Right cardiac atrium (tissue), 5 donors: Measurements from ENCODE around the gene KCNAB2. TPM values are rescaled to one million over a fixed set of nuclear protein-coding genes. Genes with fewer than 3 reads are reported as not detected.

Experiments used
- ATAC-seq, 2 donors: fragments of 200-7000 bp; cut with Tn5 transposase; one replicate each; pipeline versions ENCODE4 v1.8.0 to v1.9.1; 2020; ENCODE audit warnings: moderate library complexity in 2 of 2, mild to moderate bottlenecking in 1 of 2
- DNase-seq, 3 donors: peaks; one replicate each; pipeline ENCODE4 v3.0.0-alpha.2; 2020
- H3K27ac ChIP-seq: one replicate; pipeline ENCODE4 v1.5.1; 2013; ENCODE audit warnings: mild to moderate bottlenecking, low read length, control low read depth, moderate library complexity
- H3K27me3 ChIP-seq: one replicate; pipeline ENCODE4 v1.6.1; 2013; ENCODE audit not compliant: control insufficient read depth, insufficient read depth
- H3K4me1 ChIP-seq: one replicate; pipeline ENCODE4 v1.6.1; 2013; ENCODE audit warnings: low read length; ENCODE audit not compliant: control insufficient read depth, insufficient read depth
- H3K4me3 ChIP-seq: one replicate; pipeline ENCODE4 v1.5.1; 2013; ENCODE audit warnings: low read length, control low read depth
- H3K9me3 ChIP-seq: one replicate; pipeline ENCODE4 v1.6.1; 2013; ENCODE audit warnings: low read length; ENCODE audit not compliant: control insufficient read depth
- WGBS: extraction: QIAGEN DNeasy Blood & Tissue Kit; methylation state at CpG from one replicate; pipeline ENCODE4 v1.1.7; 2013; 5-methylcytosine and 5-hydroxymethylcytosine counted together
- intact Hi-C, 4 donors: fragments of 100-400 bp; cut with DNase I; formaldehyde crosslinking; loops; one replicate each; pipeline versions ENCODE4 v1.11.0 to v1.14.0; 2022 to 2023
- polyA plus RNA-seq: library from polyadenylated mRNA; stranded (reverse); fragments of 200-250 nt; gene quantifications from one replicate; pipeline ENCODE4 v1.2.3, GENCODE V29; 2013
- total RNA-seq, 4 donors: library from RNA; stranded (reverse); fragmentation: NEBNext Ultra II Directional; extraction: Animal tissue kit (Norgen Biotek cat#: 25700); gene quantifications; one replicate each; pipeline ENCODE4 v1.2.1, GENCODE V29; 2021
- donor health status: healthy with polysubstance abuse.
- donor health status: DM: no; HTN: yes; CAD: no.
- donor health status: DM: no; HTN: no; CAD: no.
- donor health status: DM: no; HTN: yes; CAD: no; lungs with severe emphysema.
- donor health status: DM: yes; HTN: yes; CAD: no.

KCNAB2 gene
- total and polyA plus RNA-seq, 5 donors = 12.6 to 25.6 (median 15.8) TPM

DNA sequence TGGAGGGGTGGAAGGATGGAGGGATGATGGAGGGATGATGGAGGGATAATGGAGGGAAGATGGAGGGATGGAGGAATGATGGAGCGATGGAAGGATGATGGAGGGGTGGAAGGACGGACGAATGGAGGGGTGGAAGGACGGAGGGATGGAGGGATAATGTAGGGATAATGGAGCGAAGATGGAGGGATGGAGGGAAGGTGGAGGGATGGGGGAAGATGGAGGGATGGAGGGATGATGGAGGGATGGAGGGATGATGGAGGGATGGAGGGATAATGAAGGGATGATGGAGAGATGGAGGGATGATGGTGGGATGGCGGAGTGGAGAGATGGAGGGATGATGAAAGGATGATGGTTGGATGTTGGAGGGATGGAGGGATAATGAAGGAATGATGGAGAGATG, 61.3 kb downstream of the KCNAB2 start:
- Histone ChIP-seq H3K9me3 (no peaks in the 10 kb centered on the region), H3K4me1 (no peaks in the 10 kb centered on the region), H3K4me3 (no peak overlapping the region), H3K27me3 (no peaks in the 10 kb centered on the region), H3K27ac (no peak overlapping the region)
- WGBS = 96% methylated on average over 6 of the region's 6 CpGs
- DNase-seq (no peak), ATAC-seq (no peak)
- intact Hi-C loops = no loop called here

DNA sequence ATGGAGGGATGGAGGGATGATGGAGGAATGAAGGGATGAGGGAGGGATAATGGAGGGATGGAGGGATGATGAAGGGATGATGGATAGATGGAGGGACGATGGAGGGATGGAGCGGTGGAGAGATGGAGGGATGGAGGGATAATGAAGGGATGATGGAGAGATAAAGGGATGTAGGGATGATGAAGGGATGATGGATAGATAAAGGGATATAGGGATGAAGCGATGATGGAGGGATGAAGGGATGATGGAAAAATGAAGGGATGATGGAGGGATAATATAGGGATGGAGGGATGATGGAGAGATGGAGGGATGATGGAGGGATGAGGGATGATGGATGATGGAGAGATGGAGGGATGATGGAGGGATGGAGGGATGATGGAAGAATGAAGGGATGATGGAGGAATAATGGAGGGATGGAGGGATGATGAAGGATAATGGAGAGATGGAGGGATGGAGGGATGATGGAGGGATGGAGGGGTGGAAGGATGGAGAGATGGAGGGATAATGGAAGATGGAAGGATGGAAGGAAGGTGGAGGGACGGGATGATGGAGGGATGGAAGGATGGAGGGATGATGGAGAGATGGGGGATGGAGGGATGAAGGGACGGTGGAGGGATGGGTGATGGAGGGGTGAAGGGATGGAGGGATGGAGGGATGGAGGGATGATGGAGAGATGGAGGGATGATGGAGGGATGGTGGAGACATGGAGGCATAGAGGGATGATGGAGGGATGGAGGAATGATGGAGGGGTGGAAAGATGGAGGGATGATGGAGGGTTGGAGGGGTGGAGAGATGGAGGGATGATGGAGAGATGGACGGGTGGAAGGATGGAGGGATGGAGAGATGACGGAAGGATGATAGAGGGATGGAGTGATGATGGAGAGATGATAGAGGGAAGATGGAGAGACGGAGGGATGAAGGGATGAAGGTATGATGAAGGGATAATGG, 62.0 kb downstream of the KCNAB2 start:
- no peaks in the 10 kb centered on the region for H3K9me3 ChIP-seq
- no peaks in the 10 kb centered on the region for H3K27me3 ChIP-seq
- no peak for DNase-seq
- H3K4me1 ChIP-seq = no peaks in the 10 kb centered on the region
- no peak overlapping the region for H3K4me3 ChIP-seq
- whole genome bisulfite sequencing = 92% methylated on average over 8 of the region's 8 CpGs
- ATAC-seq = no peak
- H3K27ac ChIP-seq = no peak overlapping the region
- intact Hi-C loops = no loop called here

DNA sequence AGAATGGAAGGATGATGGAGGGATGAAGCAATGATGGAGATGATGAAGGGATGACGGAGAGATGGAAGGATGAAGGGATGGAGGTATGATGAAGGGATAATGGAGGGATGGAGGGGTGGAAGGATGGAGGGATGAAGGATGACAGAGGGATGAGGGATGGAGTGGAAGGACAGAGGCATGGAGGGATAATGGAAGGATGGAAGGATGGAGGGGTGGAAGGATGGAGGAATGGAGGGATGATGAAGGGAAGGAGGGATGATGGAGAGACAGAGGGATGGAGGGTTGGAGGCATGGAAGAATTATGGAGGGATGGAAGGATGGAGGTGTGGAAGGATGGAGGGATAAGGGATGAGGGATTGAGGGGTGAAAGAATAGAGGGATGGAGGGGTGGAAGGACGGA, 62.8 kb downstream of the KCNAB2 start:
- 67% methylated on average over 2 of the region's 2 CpGs for WGBS
- no peaks in the 10 kb centered on the region for H3K4me1 ChIP-seq
- DNase-seq (no peak), ATAC-seq (no peak)
- H3K4me3 ChIP-seq = no peak overlapping the region
- H3K9me3 ChIP-seq = no peaks in the 10 kb centered on the region
- intact Hi-C loops = no loop called here
- no peaks in the 10 kb centered on the region for H3K27me3 ChIP-seq
- H3K27ac ChIP-seq = no peak overlapping the region

DNA sequence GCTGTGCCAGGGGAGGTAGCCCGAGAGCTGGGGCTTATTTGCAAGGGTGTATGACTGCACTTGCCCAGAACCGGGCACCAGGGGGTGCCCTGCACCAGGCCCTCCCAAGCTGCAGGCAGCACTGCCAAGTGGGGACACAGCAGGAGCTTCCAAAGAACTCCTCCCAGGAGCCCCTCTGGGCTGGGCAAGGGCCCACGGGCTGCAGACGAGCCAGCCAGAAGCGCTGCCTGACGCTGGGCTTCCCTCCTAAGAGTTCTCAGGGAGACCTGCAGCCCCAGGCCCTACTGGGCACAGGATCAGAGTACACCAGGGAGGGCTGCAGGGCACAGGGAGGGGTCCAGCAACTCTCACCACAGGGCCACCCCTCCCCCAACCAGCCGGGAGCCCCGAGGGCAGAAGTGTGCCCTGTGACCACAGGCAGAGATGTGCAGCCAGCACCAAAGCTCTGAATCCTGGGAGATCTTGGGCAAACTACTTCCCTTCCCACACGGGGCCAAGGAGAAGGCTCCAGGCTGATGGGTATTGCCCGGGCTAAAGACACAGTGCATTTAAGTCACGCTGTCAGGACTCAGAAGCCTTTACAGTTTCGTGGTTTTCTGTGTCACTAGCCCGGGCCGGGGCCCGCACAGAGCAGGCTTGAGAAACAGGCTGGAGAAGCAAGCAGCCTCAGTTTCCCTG, 63.4 kb downstream of the KCNAB2 start:
- ATAC-seq = peak in 1 of 2 donors; percentile 34
- 46% methylated on average over 15 of the region's 15 CpGs for WGBS
- peak in 1 of 3 donors; percentile 48 for DNase-seq
- H3K27ac ChIP-seq = no peak overlapping the region
- intact Hi-C loops = no loop called here
- no peaks in the 10 kb centered on the region for H3K4me1 ChIP-seq
- no peaks in the 10 kb centered on the region for H3K27me3 ChIP-seq
- H3K4me3 ChIP-seq = no peak overlapping the region
- H3K9me3 ChIP-seq = no peaks in the 10 kb centered on the region

DNA sequence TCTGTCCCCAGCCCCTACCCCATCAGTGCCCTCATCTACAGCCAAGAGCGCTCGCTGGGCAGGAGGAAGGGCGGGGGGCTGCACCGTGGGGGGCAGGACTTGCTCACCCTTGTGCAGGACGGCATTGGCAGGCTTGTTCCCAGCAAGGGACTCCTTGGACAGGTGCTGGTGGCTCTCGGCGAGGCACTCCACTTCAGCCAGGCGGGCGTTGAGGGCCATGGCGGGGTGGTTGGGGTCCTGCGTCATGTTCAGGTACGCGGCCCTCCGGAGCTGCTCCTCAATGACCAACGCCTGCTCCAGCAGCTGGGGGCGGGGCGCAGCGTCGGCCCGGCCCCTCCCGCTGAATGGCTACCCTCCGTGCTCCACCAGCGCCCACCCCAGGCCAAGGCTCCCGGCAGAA, 64.0 kb downstream of the KCNAB2 start:
- no peak overlapping the region for H3K27ac ChIP-seq
- no peaks in the 10 kb centered on the region for H3K4me1 ChIP-seq
- H3K9me3 ChIP-seq = no peaks in the 10 kb centered on the region
- no peak for ATAC-seq
- peak in 1 of 3 donors; percentile 53 for DNase-seq
- H3K4me3 ChIP-seq = no peak overlapping the region
- WGBS = 72% methylated on average over 24 of the region's 24 CpGs
- intact Hi-C loops = no loop called here
- H3K27me3 ChIP-seq = no peaks in the 10 kb centered on the region

DNA sequence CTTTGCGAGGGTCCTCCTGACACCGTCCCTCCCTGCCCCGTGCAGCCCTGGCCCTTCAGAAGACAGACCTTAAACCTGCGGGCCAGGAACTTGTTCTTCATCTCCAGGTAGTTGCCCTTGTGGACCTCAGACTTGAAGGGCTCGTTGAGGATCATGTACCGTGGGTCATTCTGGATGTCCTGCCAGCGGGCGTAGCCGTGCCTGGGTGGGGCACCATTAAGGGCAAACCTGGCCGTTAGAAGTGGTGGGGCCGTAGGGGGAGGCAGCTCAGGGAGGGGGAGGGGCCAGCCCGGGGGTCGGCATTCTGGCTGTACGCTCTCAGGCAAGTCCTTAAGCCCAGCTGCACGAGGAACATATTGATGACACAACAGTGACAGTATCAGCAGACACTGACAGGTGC, 64.6 kb downstream of the KCNAB2 start:
- intact Hi-C loops = no loop called here
- Histone ChIP-seq H3K9me3 (no peaks in the 10 kb centered on the region), H3K4me3 (no peak overlapping the region), H3K4me1 (no peaks in the 10 kb centered on the region), H3K27me3 (no peaks in the 10 kb centered on the region), H3K27ac (no peak overlapping the region)
- 82% methylated on average over 15 of the region's 15 CpGs for WGBS
- peak in 1 of 3 donors; percentile 34 for DNase-seq
- ATAC-seq = no peak

DNA sequence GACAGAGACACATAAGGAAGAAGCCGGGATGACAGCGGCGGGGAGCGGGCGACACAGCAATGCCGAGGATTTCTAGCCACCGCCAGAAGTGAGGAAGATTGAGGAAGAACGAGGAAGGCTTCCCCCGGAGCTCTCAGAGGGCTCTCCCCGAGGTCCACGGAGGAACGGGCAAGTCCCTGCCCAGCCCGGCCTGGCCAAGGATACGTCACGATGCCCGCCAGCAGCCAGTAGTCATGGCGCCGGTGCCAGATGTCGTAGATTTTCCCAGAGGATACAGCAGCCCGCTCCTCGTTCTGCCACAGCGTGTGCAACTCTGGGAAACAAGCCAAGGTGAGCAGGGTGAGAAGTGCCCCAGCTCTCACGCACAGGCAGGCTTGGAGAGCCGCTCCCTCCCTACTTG, 65.9 kb downstream of the KCNAB2 start:
- Histone ChIP-seq H3K4me1 (no peaks in the 10 kb centered on the region), H3K27me3 (no peaks in the 10 kb centered on the region), H3K9me3 (no peaks in the 10 kb centered on the region), H3K4me3 (no peak overlapping the region), H3K27ac (no peak overlapping the region)
- intact Hi-C loops = no loop called here
- 82% methylated on average over 24 of the region's 24 CpGs for WGBS
- ATAC-seq (peak in 1 of 2 donors; percentile 13), DNase-seq (peak in 2 of 3 donors; percentile 3 to 45)

DNA sequence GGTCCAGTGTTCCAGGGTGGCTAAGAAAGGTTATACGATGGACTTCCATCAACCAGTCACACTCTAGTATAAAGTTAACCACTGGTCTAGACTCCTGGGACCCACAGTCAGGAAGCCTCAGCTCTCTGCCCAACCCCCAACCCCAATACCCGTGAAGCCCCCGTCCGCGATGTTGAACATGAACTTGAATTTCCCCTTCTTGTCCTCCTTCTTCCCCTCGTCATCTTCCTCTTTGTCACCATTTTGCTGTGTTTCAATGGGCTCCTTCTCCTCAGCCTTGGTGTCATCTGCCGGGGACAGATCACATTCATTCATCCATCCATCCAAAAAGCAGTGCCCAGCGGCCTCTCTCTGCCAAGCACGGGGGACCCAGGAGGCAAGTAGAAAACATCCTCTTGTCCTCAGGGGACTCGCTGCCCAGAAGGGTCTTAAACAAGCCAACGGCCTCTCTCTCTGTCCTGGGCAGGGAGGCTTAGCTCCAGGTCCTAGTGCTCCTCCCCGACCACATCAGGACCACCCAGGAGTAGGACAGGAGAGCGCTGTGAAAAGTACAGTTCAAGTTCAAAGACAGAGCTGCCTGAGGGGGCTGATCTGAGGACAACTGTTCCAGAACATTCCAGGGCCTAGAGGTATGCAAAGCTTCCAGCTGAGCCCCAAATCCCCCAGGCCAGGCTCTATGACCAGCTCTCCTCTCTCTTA, 66.5 kb downstream of the KCNAB2 start:
- Histone ChIP-seq H3K27me3 (no peaks in the 10 kb centered on the region), H3K27ac (no peak overlapping the region), H3K4me3 (no peak overlapping the region), H3K4me1 (no peaks in the 10 kb centered on the region), H3K9me3 (no peaks in the 10 kb centered on the region)
- intact Hi-C loops = no loop called here
- ATAC-seq (no peak), DNase-seq (peak in 2 of 3 donors; percentile 1 to 24)
- 81% methylated on average over 13 of the region's 13 CpGs for WGBS

DNA sequence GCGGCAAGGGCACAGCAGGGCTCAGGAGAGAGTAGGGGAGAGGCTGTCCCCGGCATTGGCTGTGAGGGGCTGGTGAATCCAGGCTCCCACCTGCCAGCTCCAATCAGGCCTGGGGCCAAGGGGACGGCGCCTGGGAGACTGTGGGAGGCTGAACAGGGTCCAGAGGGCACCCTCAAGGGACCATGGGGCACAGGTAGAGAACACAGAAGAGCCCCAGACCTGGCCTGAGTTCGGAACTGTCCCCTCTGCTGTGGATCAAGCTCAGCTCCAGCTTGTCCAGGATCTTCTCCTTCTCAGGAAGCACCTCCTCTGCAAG, 67.0 kb downstream of the KCNAB2 start:
- peak in 2 of 3 donors; percentile 1 to 40 for DNase-seq
- H3K27me3 ChIP-seq = no peaks in the 10 kb centered on the region
- no peak overlapping the region for H3K4me3 ChIP-seq
- intact Hi-C loops = no loop called here
- H3K27ac ChIP-seq = no peak overlapping the region
- H3K4me1 ChIP-seq = no peaks in the 10 kb centered on the region
- H3K9me3 ChIP-seq = no peaks in the 10 kb centered on the region
- no peak for ATAC-seq
- WGBS = 65% methylated on average over 5 of the region's 5 CpGs

DNA sequence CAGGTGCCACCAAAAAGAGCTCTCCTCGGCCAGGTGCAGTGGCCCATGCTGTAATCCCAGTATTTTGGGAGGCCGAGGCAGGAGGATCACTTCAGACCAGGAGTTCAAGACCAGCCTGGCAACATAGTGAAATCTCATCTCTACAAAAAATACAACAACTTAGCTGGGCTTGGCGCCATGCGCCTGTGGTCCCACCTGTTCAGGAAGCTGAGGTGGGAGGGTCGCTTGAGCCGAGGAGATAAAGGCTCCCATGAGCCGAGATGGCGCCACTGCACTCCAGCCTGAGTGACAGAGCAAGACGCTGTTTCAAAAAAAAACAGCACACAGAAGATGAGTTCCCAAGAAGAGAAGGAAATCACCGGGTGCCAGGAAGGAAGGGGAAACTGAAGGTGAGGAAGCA, 67.4 kb downstream of the KCNAB2 start:
- no peaks in the 10 kb centered on the region for H3K4me1 ChIP-seq
- H3K9me3 ChIP-seq = no peaks in the 10 kb centered on the region
- no peak overlapping the region for H3K27ac ChIP-seq
- ATAC-seq (no peak), DNase-seq (peak in 2 of 3 donors; percentile 3 to 32)
- intact Hi-C loops = no loop called here
- WGBS = 59% methylated on average over 10 of the region's 10 CpGs
- H3K4me3 ChIP-seq = no peak overlapping the region
- no peaks in the 10 kb centered on the region for H3K27me3 ChIP-seq

DNA sequence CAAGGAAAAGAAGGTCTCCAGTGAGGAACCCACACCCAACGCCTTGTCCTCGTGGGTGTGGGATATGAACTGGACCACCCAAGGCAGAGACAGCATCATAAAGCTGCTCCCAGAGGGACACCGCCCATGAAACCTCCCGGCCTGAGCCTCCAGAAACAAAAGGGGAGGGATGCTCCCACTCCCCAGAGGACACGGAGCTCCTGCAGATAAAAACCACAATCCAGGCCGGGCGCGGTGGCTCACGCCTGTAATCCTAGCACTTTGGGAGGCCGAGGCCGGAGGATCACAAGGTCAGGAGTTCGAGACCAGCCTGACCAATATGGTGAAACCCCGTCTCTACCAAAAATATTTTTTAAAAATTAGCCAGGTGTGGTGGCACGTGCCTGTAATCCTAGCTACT, 68.1 kb downstream of the KCNAB2 start:
- Histone ChIP-seq H3K27ac (no peak overlapping the region), H3K4me3 (no peak overlapping the region), H3K9me3 (no peaks in the 10 kb centered on the region), H3K27me3 (no peaks in the 10 kb centered on the region), H3K4me1 (no peaks in the 10 kb centered on the region)
- DNase-seq (peak in 2 of 3 donors; percentile 4 to 27), ATAC-seq (no peak)
- intact Hi-C loops = no loop called here
- WGBS = 88% methylated on average over 14 of the region's 14 CpGs
